ENCODE data around the gene CERS6. TPM values are rescaled to one million over a fixed set of nuclear protein-coding genes. Genes with fewer than 3 reads are reported as not detected.

Gene CERS6
- total and polyA plus RNA-seq, 4 donors = 4.3 to 25.8 (median 13.6) TPM

GRCh38 chr2:168454737-168455644 lies 1.1 kb upstream of the CERS6 start:
- TF ChIP-seq CTCF (IDR thresholded peaks at IDR 0.05; ENCODE audit: control extremely low read depth, extremely low read depth) = no peak
- Histone ChIP-seq H3K4me1 (ENCODE audit: control insufficient read depth in 5 of 5, insufficient read depth in 5 of 5, low read length in 5 of 5) (peaks cover 0 to 23% (median 5%) of the 10 kb centered on the region in 5 donors), H3K27ac (ENCODE audit: low read depth in 1 of 2, low read length in 1 of 2) (no peak overlapping the region), H3K9me3 (ENCODE audit: control insufficient read depth in 4 of 4, insufficient read depth in 3 of 4, low read length in 3 of 4) (no peaks in the 10 kb centered on the region), H3K4me3 (no peak overlapping the region), H3K27me3 (ENCODE audit: control insufficient read depth in 3 of 3, insufficient read depth in 3 of 3, low read length in 2 of 3) (no peaks in the 10 kb centered on the region), H3K36me3 (ENCODE audit: control insufficient read depth in 4 of 4, insufficient read depth in 4 of 4, low read length in 4 of 4) (no peaks in the 10 kb centered on the region), H3K9ac (ENCODE audit: insufficient read depth in 1 of 2, low read length in 2 of 2) (peak overlapping the region in 1 of 2 donors; percentile 19)
- ATAC-seq (ENCODE audit: insufficient read depth, low FRiP score) (no peak), DNase-seq (peak in 1 of 3 donors; percentile 64)
- 67 to 76% methylated on average over 6 of the region's 6 CpGs for WGBS, 2 donors

GRCh38 chr2:168456521-168457189 lies 583 bp downstream of the CERS6 start:
- peak overlapping the region; percentile 85 for H3K4me3 ChIP-seq
- TF ChIP-seq CTCF (IDR thresholded peaks at IDR 0.05; ENCODE audit: control extremely low read depth, extremely low read depth) = no peak
- no peaks in the 10 kb centered on the region for H3K9me3 ChIP-seq (ENCODE audit: control insufficient read depth in 4 of 4, insufficient read depth in 3 of 4, low read length in 3 of 4)
- H3K27me3 ChIP-seq (ENCODE audit: control insufficient read depth in 3 of 3, insufficient read depth in 3 of 3, low read length in 2 of 3) = no peaks in the 10 kb centered on the region
- H3K36me3 ChIP-seq (ENCODE audit: control insufficient read depth in 4 of 4, insufficient read depth in 4 of 4, low read length in 4 of 4) = no peaks in the 10 kb centered on the region
- peak; percentile 59 to 62 (median 60) for DNase-seq
- peaks cover 0 to 23% (median 8%) of the 10 kb centered on the region in 5 donors for H3K4me1 ChIP-seq (ENCODE audit: control insufficient read depth in 5 of 5, insufficient read depth in 5 of 5, low read length in 5 of 5)
- ATAC-seq (ENCODE audit: insufficient read depth, low FRiP score) = peak; percentile 41
- H3K9ac ChIP-seq (ENCODE audit: insufficient read depth in 1 of 2, low read length in 2 of 2) = peak overlapping the region; percentile 57 to 67
- H3K27ac ChIP-seq (ENCODE audit: low read depth in 1 of 2, low read length in 1 of 2) = peak overlapping the region; percentile 76 to 88
- WGBS, 2 donors = 0% methylated on average over 46 to 61 of the region's 61 CpGs

GRCh38 chr2:168457190-168457895 lies 1.3 kb downstream of the CERS6 start:
- DNase-seq (peak in 2 of 3 donors; percentile 36 to 49), ATAC-seq (ENCODE audit: insufficient read depth, low FRiP score) (no peak)
- H3K9ac ChIP-seq (ENCODE audit: insufficient read depth in 1 of 2, low read length in 2 of 2) = peak overlapping the region; percentile 26 to 67
- H3K9me3 ChIP-seq (ENCODE audit: control insufficient read depth in 4 of 4, insufficient read depth in 3 of 4, low read length in 3 of 4) = no peaks in the 10 kb centered on the region
- H3K27ac ChIP-seq (ENCODE audit: low read depth in 1 of 2, low read length in 1 of 2) = peak overlapping the region; percentile 76 to 88
- H3K27me3 ChIP-seq (ENCODE audit: control insufficient read depth in 3 of 3, insufficient read depth in 3 of 3, low read length in 2 of 3) = no peaks in the 10 kb centered on the region
- peaks cover 0 to 23% (median 8%) of the 10 kb centered on the region in 5 donors for H3K4me1 ChIP-seq (ENCODE audit: control insufficient read depth in 5 of 5, insufficient read depth in 5 of 5, low read length in 5 of 5)
- 14 to 33% methylated on average over 17 of the region's 17 CpGs for WGBS, 2 donors
- H3K4me3 ChIP-seq = peak overlapping the region; percentile 85
- TF ChIP-seq CTCF (IDR thresholded peaks at IDR 0.05; ENCODE audit: control extremely low read depth, extremely low read depth) = no peak
- no peaks in the 10 kb centered on the region for H3K36me3 ChIP-seq (ENCODE audit: control insufficient read depth in 4 of 4, insufficient read depth in 4 of 4, low read length in 4 of 4)

All from lung (tissue), 12 donors.